ENCODE results near the gene C1orf226. TPM values are rescaled to one million over a fixed set of nuclear protein-coding genes. Genes with fewer than 3 reads are reported as not detected.

Gene C1orf226
- total and polyA plus RNA-seq, 9 of the 15 experiments (the other 6 are each of a cell fraction or from before 2014, with no cell fraction given) = 0.10 to 1.4 (median 0.47) TPM

DNA sequence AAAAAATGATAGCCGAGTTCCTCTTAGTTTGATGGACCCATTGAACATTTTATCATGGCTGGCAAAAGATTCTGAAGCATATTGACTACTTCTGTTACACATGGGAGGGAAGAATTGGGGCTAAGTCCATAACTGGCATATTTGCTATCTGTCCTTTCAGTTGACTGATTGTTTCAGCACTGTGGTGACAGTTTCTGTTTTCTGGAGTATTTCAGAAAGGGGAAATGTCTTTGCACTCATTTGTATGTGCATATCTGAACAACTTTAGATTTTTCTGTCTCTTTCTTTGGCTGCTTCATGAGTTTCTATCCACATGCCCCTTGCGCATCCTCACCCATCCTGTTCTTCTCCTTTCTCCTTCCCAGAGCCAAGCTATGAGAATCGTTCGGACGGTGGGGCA, 38.1 kb upstream of the C1orf226 start:
- FAIRE-seq = no peak
- no peaks in the 10 kb centered on the region for H3K79me2 ChIP-seq (ENCODE audit: control insufficient read depth, insufficient read depth, low read length)

DNA sequence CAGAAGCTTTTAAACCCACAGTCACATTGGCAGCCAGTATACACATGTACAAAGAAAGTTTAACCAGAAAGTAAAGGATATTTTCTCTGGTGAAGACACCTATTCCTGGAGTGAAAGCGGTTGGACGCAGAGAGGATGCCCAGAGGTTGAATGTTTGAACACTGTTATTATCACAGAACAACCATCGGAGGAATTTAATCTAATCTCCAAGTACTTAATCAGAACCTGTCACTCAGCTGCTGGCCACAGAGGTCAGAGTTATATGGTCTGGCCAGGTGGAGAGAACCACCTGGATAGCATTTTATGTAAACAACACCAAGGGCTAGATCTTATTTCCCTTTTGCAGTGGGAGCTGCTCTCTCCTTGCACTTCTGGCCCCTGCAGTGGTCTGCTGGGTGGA, 34.2 kb upstream of the C1orf226 start:
- H3K36me3 ChIP-seq (ENCODE audit: control insufficient read depth, insufficient read depth, low read length) = no peaks in the 10 kb centered on the region
- POLR2A ChIA-PET = interaction anchor here (0.6 kb wide), 1 partner anchor 23 kb away, joined by 3 read pairs; no protein-coding TSS in a partner anchor
- intact Hi-C loops (cut with micrococcal nuclease) = no loop called here
- no TSS peak for BruUV-seq (replicated peaks)
- no peak overlapping the region for H3K9ac ChIP-seq (ENCODE audit: insufficient read depth in 1 of 2, low read depth in 2 of 2, low read length in 2 of 2)
- no peak overlapping the region for H3K4me3 ChIP-seq
- no peaks in the 10 kb centered on the region for H3K9me1 ChIP-seq (ENCODE audit: control insufficient read depth, insufficient read depth, low read length)
- H3K79me2 ChIP-seq (ENCODE audit: control insufficient read depth, insufficient read depth, low read length) = no peaks in the 10 kb centered on the region
- FAIRE-seq (no peak), DNase-seq (ENCODE audit: extremely low read depth in 1 of 4, low spot score in 3 of 4) (no peak), ATAC-seq (no peak)
- in situ Hi-C loops (cut with MboI) = no loop called here
- CTCF ChIA-PET (ENCODE audit: low intra/inter-chr PET ratio) = no interaction called here
- H4K20me1 ChIP-seq (replicated peaks; ENCODE audit: control insufficient read depth, insufficient read depth, low read length) = no peaks in the 10 kb centered on the region
- H2AFZ ChIP-seq (ENCODE audit: low read depth, low read length) = 0 out of 2 replicates have a peak overlapping the region, but pooled peaks have one; percentile 26
- TF ChIP-seq TEAD4 (IDR thresholded peaks at IDR 0.05; ENCODE audit: low read length) = 0 out of 2 replicates have a peak, but pooled peaks have one; percentile 17
- TF ChIP-seq TEAD4 (CRISPR knock-in tag; IDR thresholded peaks at IDR 0.05; ENCODE audit: borderline replicate concordance) = no peak
- TF ChIP-seq ZNF644 (tag; IDR thresholded peaks at IDR 0.05; ENCODE audit: low read depth) = no peak
- 0 out of 2 replicates have a peak, but pooled peaks have one; percentile 4 for TF ChIP-seq CBFA2T3 (IDR thresholded peaks at IDR 0.05)
- 0 out of 4 replicates have a peak, but pooled peaks of 1 of the 2 experiments have one; percentile 16 for TF ChIP-seq KDM1A (IDR thresholded peaks at IDR 0.05)
- no peaks in the 10 kb centered on the region for H3K9me3 ChIP-seq (replicated peaks; ENCODE audit: control insufficient read depth, insufficient read depth, low read depth, low read length)
- 58% methylated on average over 3 of the region's 3 CpGs for WGBS (ENCODE audit: insufficient coverage, low coverage, missing lambda C conversion rate)
- H3K27me3 ChIP-seq (ENCODE audit: control insufficient read depth in 2 of 2, insufficient read depth in 2 of 2, low read length in 2 of 2) = no peaks in the 10 kb centered on the region
- peaks cover 4 to 27% of the 10 kb centered on the region in 2 experiments; a peak in 4 of 5 replicates for H3K4me1 ChIP-seq (replicated peaks in 1 of 2; ENCODE audit: control insufficient read depth in 2 of 2, insufficient read depth in 2 of 2, low read length in 2 of 2)
- no peak overlapping the region for H3K4me2 ChIP-seq (ENCODE audit: insufficient read depth, low read length)
- H3K27ac ChIP-seq (ENCODE audit: extremely low read depth, low read depth, low read length) = no peak overlapping the region

More for the DNA sequence above, 38.1 kb upstream of the C1orf226 start:
- POLR2A ChIA-PET = interaction anchor here (0.6 to 1.8 kb wide), 3 partner anchors 8 to 17 kb away, joined by 3 to 8 read pairs (median 4); no protein-coding TSS in a partner anchor
- 50% methylated on average over 2 of the region's 5 CpGs for WGBS (ENCODE audit: insufficient coverage, low coverage, missing lambda C conversion rate)
- DNase-seq (ENCODE audit: extremely low read depth in 1 of 4, low spot score in 3 of 4) (no peak), ATAC-seq (no peak)
- Histone ChIP-seq H3K4me2 (ENCODE audit: insufficient read depth, low read length) (no peak overlapping the region), H3K36me3 (ENCODE audit: control insufficient read depth, insufficient read depth, low read length) (no peaks in the 10 kb centered on the region), H4K20me1 (replicated peaks; ENCODE audit: control insufficient read depth, insufficient read depth, low read length) (no peaks in the 10 kb centered on the region), H3K9me1 (ENCODE audit: control insufficient read depth, insufficient read depth, low read length) (no peaks in the 10 kb centered on the region), H3K27ac (ENCODE audit: extremely low read depth, low read depth, low read length) (no peak overlapping the region), H3K9ac (ENCODE audit: insufficient read depth in 1 of 2, low read depth in 2 of 2, low read length in 2 of 2) (0 out of 4 replicates have a peak overlapping the region, but pooled peaks of 1 of the 2 experiments have one; percentile 18), H2AFZ (ENCODE audit: low read depth, low read length) (peak overlapping the region; percentile 58), H3K9me3 (replicated peaks; ENCODE audit: control insufficient read depth, insufficient read depth, low read depth, low read length) (no peaks in the 10 kb centered on the region), H3K27me3 (ENCODE audit: control insufficient read depth in 2 of 2, insufficient read depth in 2 of 2, low read length in 2 of 2) (no peaks in the 10 kb centered on the region), H3K4me1 (replicated peaks in 1 of 2; ENCODE audit: control insufficient read depth in 2 of 2, insufficient read depth in 2 of 2, low read length in 2 of 2) (no peaks in the 10 kb centered on the region; a peak in 1 of 5 replicates), H3K4me3 (no peak overlapping the region)
- BruUV-seq (replicated peaks) = no TSS peak
- in situ Hi-C loops (cut with MboI) = no loop called here
- intact Hi-C loops (cut with micrococcal nuclease) = loop anchor here (5.0 kb wide), 1 partner anchor 51 kb away; no protein-coding TSS in a partner anchor
- TF ChIP-seq MEIS2 (IDR thresholded peaks at IDR 0.05; ENCODE audit: partially characterized antibody) = peak; percentile 38
- no peak for TF ChIP-seq KAT8 (IDR thresholded peaks at IDR 0.05; ENCODE audit: low read depth)
- CTCF ChIA-PET (ENCODE audit: low intra/inter-chr PET ratio) = no interaction called here
